Right lobe of liver (tissue), 4 donors: ENCODE results near the gene MYZAP.

Experiments used
- CTCF ChIP-seq, 4 donors: fragments of 200-600 bp in 3 of 4; fragments of 450-650 bp in 1 of 4; IDR thresholded peaks; one replicate each; pipeline versions ENCODE4 v1.5.1 to v1.8.0; 2016 to 2022; ENCODE audit warnings: antibody characterized with exemption in 4 of 4, mild to moderate bottlenecking in 2 of 4
- POLR2A ChIP-seq: fragments of 450-650 bp; IDR thresholded peaks from one replicate; pipeline ENCODE4 v1.6.1; 2017; ENCODE audit warnings: antibody characterized with exemption, mild to moderate bottlenecking
- donor health status: DM: no; HTN: no; CAD: no.
- donor health status: DM: no; HTN: no; CAD: no.
- donor health status: DM: no; HTN: yes; CAD: no.

GRCh38 chr15:57647791-57648130, 56.1 kb downstream of the MYZAP start:
- TF ChIP-seq CTCF (IDR thresholded peaks at IDR 0.05) (no peak), POLR2A (no peak)
